Activated naive CD4-positive, alpha-beta T cell treated with anti-CD3 and anti-CD28 coated beads, Interleukin-2, amount 50 U/mL, for 16 hours (primary cell): ENCODE measurements around the gene ACSL1.
A peak's percentile ranks its signal among the peaks of the same experiment; 100 is the strongest.
"Not testable (repeated sequence)": the region's sequence is repeated elsewhere in the genome, so short reads cannot be mapped to it uniquely, and the experiment has no call there.

ENCODE experiments used
- DNase-seq: peaks from one replicate; pipeline ENCODE4 v3.0.0-alpha.2; 2020

Gene ACSL1

GRCh38 chr4:184785813-184786212, 40.0 kb downstream of the ACSL1 start:
- no peak for DNase-seq

GRCh38 chr4:184784628-184785257, 41.0 kb downstream of the ACSL1 start:
- no peak for DNase-seq

GRCh38 chr4:184782731-184783373, 42.9 kb downstream of the ACSL1 start:
- no peak for DNase-seq

- DNase-seq = not testable (repeated sequence)
Observed at GRCh38 chr4:184779160-184779559, 46.6 kb downstream of the ACSL1 start.

GRCh38 chr4:184778325-184778724, 47.4 kb downstream of the ACSL1 start:
- DNase-seq = no peak

- no peak for DNase-seq
Observed at GRCh38 chr4:184776821-184777220, 48.9 kb downstream of the ACSL1 start.

GRCh38 chr4:184775854-184776555, 49.8 kb downstream of the ACSL1 start:
- DNase-seq = no peak

GRCh38 chr4:184774152-184774551, 51.6 kb downstream of the ACSL1 start:
- DNase-seq = no peak

GRCh38 chr4:184771416-184771815, 54.4 kb downstream of the ACSL1 start:
- no peak for DNase-seq

- DNase-seq = no peak
Observed at GRCh38 chr4:184769141-184769765, 56.5 kb downstream of the ACSL1 start.

- no peak for DNase-seq
Observed at GRCh38 chr4:184768296-184768695, 57.5 kb downstream of the ACSL1 start.

- no peak for DNase-seq
Observed at GRCh38 chr4:184766446-184766845, 59.3 kb downstream of the ACSL1 start.

GRCh38 chr4:184765473-184766340, 60.1 kb downstream of the ACSL1 start:
- DNase-seq = no peak

- no peak for DNase-seq
Observed at GRCh38 chr4:184764601-184765000, 61.2 kb downstream of the ACSL1 start.

- no peak for DNase-seq
Observed at GRCh38 chr4:184763150-184763780, 62.5 kb downstream of the ACSL1 start.

GRCh38 chr4:184762100-184762499, 63.7 kb downstream of the ACSL1 start:
- peak; percentile 22 for DNase-seq

- no peak for DNase-seq
Observed at GRCh38 chr4:184760681-184761080, 65.1 kb downstream of the ACSL1 start.

- DNase-seq = no peak
Observed at GRCh38 chr4:184757810-184758209, 68.0 kb downstream of the ACSL1 start.

GRCh38 chr4:184756399-184756798, 69.4 kb downstream of the ACSL1 start:
- no peak for DNase-seq

- DNase-seq = no peak
Observed at GRCh38 chr4:184755278-184755677, 70.5 kb downstream of the ACSL1 start.

GRCh38 chr4:184752496-184753275, 73.1 kb downstream of the ACSL1 start:
- DNase-seq = no peak
